ENCODE results near the gene BRSK2.

The BRSK2 gene

GRCh38 chr11:1342946-1343345 is 46.8 kb upstream of the BRSK2 start:
- TF ChIP-seq EZH2 (optimal IDR thresholded peaks at IDR 0.05; ENCODE audit: low read depth, low read length) (no peak), EZH2phosphoT487 (IDR thresholded peaks at IDR 0.05; ENCODE audit: low read length) (no peak), CTCF (IDR thresholded peaks at IDR 0.05; ENCODE audit: low read length) (no peak)
- H3K4me2 ChIP-seq (ENCODE audit: low read depth, low read length): no peak overlapping the region

GRCh38 chr11:1343391-1344055 is 46.2 kb upstream of the BRSK2 start:
- H3K9ac ChIP-seq (ENCODE audit: low read length): no peak overlapping the region
- H3K4me1 ChIP-seq (ENCODE audit: low read length): no peaks in the 10 kb centered on the region
- H3K4me2 ChIP-seq (ENCODE audit: low read depth, low read length): no peak overlapping the region
- no peak for DNase-seq
- no peaks in the 10 kb centered on the region for H3K36me3 ChIP-seq (replicated peaks; ENCODE audit: insufficient read depth, low read length)
- no peak overlapping the region for H3K27ac ChIP-seq (ENCODE audit: low read length)
- H3K9me2 ChIP-seq (replicated peaks; ENCODE audit: insufficient read depth, low read length): no peaks in the 10 kb centered on the region
- no peaks in the 10 kb centered on the region for H4K20me1 ChIP-seq (ENCODE audit: insufficient read depth, low read length)
- TF ChIP-seq EZH2phosphoT487 (IDR thresholded peaks at IDR 0.05; ENCODE audit: low read length) (no peak), CTCF (IDR thresholded peaks at IDR 0.05; ENCODE audit: low read length) (no peak), EZH2 (optimal IDR thresholded peaks at IDR 0.05; ENCODE audit: low read depth, low read length) (no peak)
- no peaks in the 10 kb centered on the region for H3K9me3 ChIP-seq (replicated peaks; ENCODE audit: insufficient read depth, low read length)
- peaks cover 57% of the 10 kb centered on the region for H3K27me3 ChIP-seq (replicated peaks; ENCODE audit: insufficient read depth, low read length)
- H3K79me2 ChIP-seq (ENCODE audit: low read length): no peaks in the 10 kb centered on the region
- peaks cover 2% of the 10 kb centered on the region; the same call in 1 of the 2 replicates for H3F3A ChIP-seq (ENCODE audit: insufficient read depth, low read length)
- H3K4me3 ChIP-seq (ENCODE audit: low read length): no peak overlapping the region
- no peak overlapping the region for H2AFZ ChIP-seq (ENCODE audit: low read length)

More at GRCh38 chr11:1342946-1343345, 46.8 kb upstream of the BRSK2 start:
- H3K4me3 ChIP-seq (ENCODE audit: low read length): no peak overlapping the region
- peaks cover 7% of the 10 kb centered on the region for H3F3A ChIP-seq (ENCODE audit: insufficient read depth, low read length)
- H3K27me3 ChIP-seq (replicated peaks; ENCODE audit: insufficient read depth, low read length): peaks cover 51% of the 10 kb centered on the region
- no peak overlapping the region for H3K27ac ChIP-seq (ENCODE audit: low read length)
- H2AFZ ChIP-seq (ENCODE audit: low read length): no peak overlapping the region
- H3K79me2 ChIP-seq (ENCODE audit: low read length): no peaks in the 10 kb centered on the region
- no peaks in the 10 kb centered on the region for H3K9me3 ChIP-seq (replicated peaks; ENCODE audit: insufficient read depth, low read length)
- no peaks in the 10 kb centered on the region for H3K4me1 ChIP-seq (ENCODE audit: low read length)
- H4K20me1 ChIP-seq (ENCODE audit: insufficient read depth, low read length): no peaks in the 10 kb centered on the region
- no peaks in the 10 kb centered on the region for H3K9me2 ChIP-seq (replicated peaks; ENCODE audit: insufficient read depth, low read length)
- H3K36me3 ChIP-seq (replicated peaks; ENCODE audit: insufficient read depth, low read length): no peaks in the 10 kb centered on the region
- DNase-seq: no peak
- no peak overlapping the region for H3K9ac ChIP-seq (ENCODE audit: low read length)

GRCh38 chr11:1344056-1344635 is 45.6 kb upstream of the BRSK2 start:
- Histone ChIP-seq H3K27me3 (replicated peaks; ENCODE audit: insufficient read depth, low read length) (peaks cover 63% of the 10 kb centered on the region), H3K9me3 (replicated peaks; ENCODE audit: insufficient read depth, low read length) (no peaks in the 10 kb centered on the region), H4K20me1 (ENCODE audit: insufficient read depth, low read length) (no peaks in the 10 kb centered on the region), H3K9me2 (replicated peaks; ENCODE audit: insufficient read depth, low read length) (no peaks in the 10 kb centered on the region), H3K4me2 (ENCODE audit: low read depth, low read length) (no peak overlapping the region), H3K27ac (ENCODE audit: low read length) (no peak overlapping the region), H3K36me3 (replicated peaks; ENCODE audit: insufficient read depth, low read length) (no peaks in the 10 kb centered on the region), H3K9ac (ENCODE audit: low read length) (no peak overlapping the region), H3F3A (ENCODE audit: insufficient read depth, low read length) (no peaks in the 10 kb centered on the region; the same call in 1 of the 2 replicates), H3K4me1 (ENCODE audit: low read length) (no peaks in the 10 kb centered on the region), H3K4me3 (ENCODE audit: low read length) (no peak overlapping the region), H3K79me2 (ENCODE audit: low read length) (no peaks in the 10 kb centered on the region), H2AFZ (ENCODE audit: low read length) (no peak overlapping the region)
- no peak for TF ChIP-seq EZH2phosphoT487 (IDR thresholded peaks at IDR 0.05; ENCODE audit: low read length)
- no peak for TF ChIP-seq EZH2 (optimal IDR thresholded peaks at IDR 0.05; ENCODE audit: low read depth, low read length)
- TF ChIP-seq CTCF (IDR thresholded peaks at IDR 0.05; ENCODE audit: low read length): no peak
- DNase-seq: no peak
